Measurements from ENCODE around the gene RDH11. TPM values are rescaled to one million over a fixed set of nuclear protein-coding genes. Genes with fewer than 3 reads are reported as not detected.

Gene RDH11
- total RNA-seq, 1 experiment from 2014 or later, result 126 TPM

- Histone ChIP-seq H3K9me2 (replicated peaks; ENCODE audit: insufficient read depth, low read length) (no peaks in the 10 kb centered on the region), H3K27me3 (ENCODE audit: low read length) (no peaks in the 10 kb centered on the region), H3K9me3 (ENCODE audit: low read length) (no peaks in the 10 kb centered on the region), H3K9ac (ENCODE audit: low read length) (peak overlapping the region; percentile 88), H4K20me1 (ENCODE audit: insufficient read depth, low read depth, low read length) (peaks cover 10% of the 10 kb centered on the region), H3K4me1 (ENCODE audit: low read length) (peaks cover 49% of the 10 kb centered on the region), H3K27ac (ENCODE audit: low read length) (no peak overlapping the region), H3K36me3 (ENCODE audit: insufficient read depth, low read length) (peaks cover 22% of the 10 kb centered on the region; the same call in 1 of the 2 replicates), H3K4me2 (ENCODE audit: low read depth, low read length, poor library complexity, severe bottlenecking) (peak overlapping the region; percentile 93), H3K4me3 (ENCODE audit: low read length) (peak overlapping the region; percentile 75), H3K79me2 (ENCODE audit: low read length) (peaks cover 55% of the 10 kb centered on the region), H2AFZ (ENCODE audit: low read length) (peak overlapping the region; percentile 1; the same call in 1 of the 2 replicates)
- no peak for DNase-seq
Measured at GRCh38 chr14:67675219-67675582, 20.4 kb downstream of the RDH11 start.

GRCh38 chr14:67674480-67675218 lies 20.9 kb downstream of the RDH11 start, which contains the start of gene VTI1B:
Gene VTI1B (minus strand): TSS chr14:67674632. CDS start chr14:67674489, 143 bp downstream.
- H3K9ac ChIP-seq (ENCODE audit: low read length), result peak within 1 kb of the TSS; percentile 88

GRCh38 chr14:67674139-67674479 lies 21.5 kb downstream of the RDH11 start:
- no peak overlapping the region for H2AFZ ChIP-seq (ENCODE audit: low read length)
- H3K36me3 ChIP-seq (ENCODE audit: insufficient read depth, low read length), result peaks cover 17% of the 10 kb centered on the region; the same call in 1 of the 2 replicates
- H4K20me1 ChIP-seq (ENCODE audit: insufficient read depth, low read depth, low read length), result peaks cover 16% of the 10 kb centered on the region
- H3K9me2 ChIP-seq (replicated peaks; ENCODE audit: insufficient read depth, low read length), result no peaks in the 10 kb centered on the region
- peaks cover 61% of the 10 kb centered on the region for H3K79me2 ChIP-seq (ENCODE audit: low read length)
- H3K27ac ChIP-seq (ENCODE audit: low read length), result no peak overlapping the region
- H3K27me3 ChIP-seq (ENCODE audit: low read length), result no peaks in the 10 kb centered on the region
- peak overlapping the region; percentile 93 for H3K4me2 ChIP-seq (ENCODE audit: low read depth, low read length, poor library complexity, severe bottlenecking)
- peak overlapping the region; percentile 75 for H3K4me3 ChIP-seq (ENCODE audit: low read length)
- DNase-seq, result peak; percentile 77
- H3K4me1 ChIP-seq (ENCODE audit: low read length), result peaks cover 55% of the 10 kb centered on the region
- no peaks in the 10 kb centered on the region for H3K9me3 ChIP-seq (ENCODE audit: low read length)
- peak overlapping the region; percentile 88 for H3K9ac ChIP-seq (ENCODE audit: low read length)

More at GRCh38 chr14:67674480-67675218, 20.9 kb downstream of the RDH11 start, which contains the start of gene VTI1B:
- H3K9me3 ChIP-seq (ENCODE audit: low read length), result no peaks in the 10 kb centered on the region
- H3K4me2 ChIP-seq (ENCODE audit: low read depth, low read length, poor library complexity, severe bottlenecking), result peak within 1 kb of the TSS; percentile 93
- peaks cover 10% of the 10 kb centered on the region for H4K20me1 ChIP-seq (ENCODE audit: insufficient read depth, low read depth, low read length)
- no peaks in the 10 kb centered on the region for H3K9me2 ChIP-seq (replicated peaks; ENCODE audit: insufficient read depth, low read length)
- peak; percentile 94 for DNase-seq
- H3K27me3 ChIP-seq (ENCODE audit: low read length), result no peaks in the 10 kb centered on the region
- peaks cover 50% of the 10 kb centered on the region for H3K4me1 ChIP-seq (ENCODE audit: low read length)
- H3K36me3 ChIP-seq (ENCODE audit: insufficient read depth, low read length), result peaks cover 18% of the 10 kb centered on the region; the same call in 1 of the 2 replicates
- peak within 1 kb of the TSS; percentile 75 for H3K4me3 ChIP-seq (ENCODE audit: low read length)
- peak within 1 kb of the TSS; percentile 55 for H3K27ac ChIP-seq (ENCODE audit: low read length)
- H3K79me2 ChIP-seq (ENCODE audit: low read length), result peaks cover 56% of the 10 kb centered on the region
- peak within 1 kb of the TSS; percentile 80; the same call in 1 of the 2 replicates for H2AFZ ChIP-seq (ENCODE audit: low read length)

GRCh38 chr14:67673451-67673850 lies 22.1 kb downstream of the RDH11 start:
- Histone ChIP-seq H3K27ac (ENCODE audit: low read length) (no peak overlapping the region), H3K4me2 (ENCODE audit: low read depth, low read length, poor library complexity, severe bottlenecking) (peak overlapping the region; percentile 93), H3K4me3 (ENCODE audit: low read length) (peak overlapping the region; percentile 75), H4K20me1 (ENCODE audit: insufficient read depth, low read depth, low read length) (peaks cover 20% of the 10 kb centered on the region), H2AFZ (ENCODE audit: low read length) (no peak overlapping the region), H3K27me3 (ENCODE audit: low read length) (no peaks in the 10 kb centered on the region), H3K36me3 (ENCODE audit: insufficient read depth, low read length) (peaks cover 11% of the 10 kb centered on the region; the same call in 1 of the 2 replicates), H3K9me2 (replicated peaks; ENCODE audit: insufficient read depth, low read length) (no peaks in the 10 kb centered on the region), H3K9ac (ENCODE audit: low read length) (peak overlapping the region; percentile 88), H3K4me1 (ENCODE audit: low read length) (peaks cover 61% of the 10 kb centered on the region), H3K79me2 (ENCODE audit: low read length) (peaks cover 62% of the 10 kb centered on the region), H3K9me3 (ENCODE audit: low read length) (no peaks in the 10 kb centered on the region)
- DNase-seq, result no peak

GRCh38 chr14:67668559-67668958 lies 27.0 kb downstream of the RDH11 start:
- no peak overlapping the region for H2AFZ ChIP-seq (ENCODE audit: low read length)
- H3K9me2 ChIP-seq (replicated peaks; ENCODE audit: insufficient read depth, low read length), result no peaks in the 10 kb centered on the region
- peaks cover 100% of the 10 kb centered on the region for H3K79me2 ChIP-seq (ENCODE audit: low read length)
- no peak overlapping the region for H3K9ac ChIP-seq (ENCODE audit: low read length)
- H3K27ac ChIP-seq (ENCODE audit: low read length), result peak overlapping the region; percentile 30
- no peaks in the 10 kb centered on the region for H3K27me3 ChIP-seq (ENCODE audit: low read length)
- peak overlapping the region; percentile 27 for H3K4me2 ChIP-seq (ENCODE audit: low read depth, low read length, poor library complexity, severe bottlenecking)
- no peaks in the 10 kb centered on the region for H3K9me3 ChIP-seq (ENCODE audit: low read length)
- peak; percentile 59 for DNase-seq
- H4K20me1 ChIP-seq (ENCODE audit: insufficient read depth, low read depth, low read length), result peaks cover 16% of the 10 kb centered on the region
- H3K4me3 ChIP-seq (ENCODE audit: low read length), result no peak overlapping the region
- peaks cover 61% of the 10 kb centered on the region for H3K4me1 ChIP-seq (ENCODE audit: low read length)
- H3K36me3 ChIP-seq (ENCODE audit: insufficient read depth, low read length), result no peaks in the 10 kb centered on the region

GRCh38 chr14:67666750-67667449 lies 28.7 kb downstream of the RDH11 start:
- Histone ChIP-seq H3K27ac (ENCODE audit: low read length) (no peak overlapping the region), H3K36me3 (ENCODE audit: insufficient read depth, low read length) (peaks cover 4% of the 10 kb centered on the region; the same call in 1 of the 2 replicates), H3K27me3 (ENCODE audit: low read length) (no peaks in the 10 kb centered on the region), H3K4me2 (ENCODE audit: low read depth, low read length, poor library complexity, severe bottlenecking) (no peak overlapping the region), H3K9me2 (replicated peaks; ENCODE audit: insufficient read depth, low read length) (no peaks in the 10 kb centered on the region), H2AFZ (ENCODE audit: low read length) (no peak overlapping the region), H3K4me1 (ENCODE audit: low read length) (peaks cover 48% of the 10 kb centered on the region), H3K79me2 (ENCODE audit: low read length) (peaks cover 98% of the 10 kb centered on the region), H3K4me3 (ENCODE audit: low read length) (no peak overlapping the region), H3K9me3 (ENCODE audit: low read length) (no peaks in the 10 kb centered on the region), H4K20me1 (ENCODE audit: insufficient read depth, low read depth, low read length) (peaks cover 14% of the 10 kb centered on the region; the same call in 1 of the 2 replicates), H3K9ac (ENCODE audit: low read length) (0 out of 2 replicates have a peak overlapping the region, but pooled peaks have one; percentile 0)
- peak; percentile 81 for DNase-seq

GRCh38 chr14:67665868-67666267 lies 29.7 kb downstream of the RDH11 start:
- Histone ChIP-seq H3K9me2 (replicated peaks; ENCODE audit: insufficient read depth, low read length) (no peaks in the 10 kb centered on the region), H3K27ac (ENCODE audit: low read length) (no peak overlapping the region), H3K79me2 (ENCODE audit: low read length) (peaks cover 98% of the 10 kb centered on the region), H3K27me3 (ENCODE audit: low read length) (no peaks in the 10 kb centered on the region), H4K20me1 (ENCODE audit: insufficient read depth, low read depth, low read length) (peaks cover 14% of the 10 kb centered on the region; the same call in 1 of the 2 replicates), H3K9ac (ENCODE audit: low read length) (no peak overlapping the region), H3K36me3 (ENCODE audit: insufficient read depth, low read length) (peaks cover 4% of the 10 kb centered on the region; the same call in 1 of the 2 replicates), H2AFZ (ENCODE audit: low read length) (no peak overlapping the region), H3K4me1 (ENCODE audit: low read length) (peaks cover 42% of the 10 kb centered on the region), H3K4me3 (ENCODE audit: low read length) (no peak overlapping the region), H3K9me3 (ENCODE audit: low read length) (no peaks in the 10 kb centered on the region), H3K4me2 (ENCODE audit: low read depth, low read length, poor library complexity, severe bottlenecking) (no peak overlapping the region)
- DNase-seq, result no peak

- Histone ChIP-seq H3K36me3 (ENCODE audit: insufficient read depth, low read length) (peaks cover 18% of the 10 kb centered on the region; the same call in 1 of the 2 replicates), H3K4me2 (ENCODE audit: low read depth, low read length, poor library complexity, severe bottlenecking) (no peak overlapping the region), H4K20me1 (ENCODE audit: insufficient read depth, low read depth, low read length) (peaks cover 5% of the 10 kb centered on the region; the same call in 1 of the 2 replicates), H3K79me2 (ENCODE audit: low read length) (peaks cover 92% of the 10 kb centered on the region), H3K27ac (ENCODE audit: low read length) (no peak overlapping the region), H3K9ac (ENCODE audit: low read length) (no peak overlapping the region), H3K9me3 (ENCODE audit: low read length) (no peaks in the 10 kb centered on the region), H3K9me2 (replicated peaks; ENCODE audit: insufficient read depth, low read length) (no peaks in the 10 kb centered on the region), H3K27me3 (ENCODE audit: low read length) (no peaks in the 10 kb centered on the region), H3K4me3 (ENCODE audit: low read length) (no peak overlapping the region), H3K4me1 (ENCODE audit: low read length) (peaks cover 23% of the 10 kb centered on the region), H2AFZ (ENCODE audit: low read length) (no peak overlapping the region)
- DNase-seq, result no peak
Measured at GRCh38 chr14:67663633-67664032, 31.9 kb downstream of the RDH11 start.

Measured in Karpas-422 (cell line).